ENCODE results near the gene CLEC11A.

- TF ChIP-seq, protein P1, sequence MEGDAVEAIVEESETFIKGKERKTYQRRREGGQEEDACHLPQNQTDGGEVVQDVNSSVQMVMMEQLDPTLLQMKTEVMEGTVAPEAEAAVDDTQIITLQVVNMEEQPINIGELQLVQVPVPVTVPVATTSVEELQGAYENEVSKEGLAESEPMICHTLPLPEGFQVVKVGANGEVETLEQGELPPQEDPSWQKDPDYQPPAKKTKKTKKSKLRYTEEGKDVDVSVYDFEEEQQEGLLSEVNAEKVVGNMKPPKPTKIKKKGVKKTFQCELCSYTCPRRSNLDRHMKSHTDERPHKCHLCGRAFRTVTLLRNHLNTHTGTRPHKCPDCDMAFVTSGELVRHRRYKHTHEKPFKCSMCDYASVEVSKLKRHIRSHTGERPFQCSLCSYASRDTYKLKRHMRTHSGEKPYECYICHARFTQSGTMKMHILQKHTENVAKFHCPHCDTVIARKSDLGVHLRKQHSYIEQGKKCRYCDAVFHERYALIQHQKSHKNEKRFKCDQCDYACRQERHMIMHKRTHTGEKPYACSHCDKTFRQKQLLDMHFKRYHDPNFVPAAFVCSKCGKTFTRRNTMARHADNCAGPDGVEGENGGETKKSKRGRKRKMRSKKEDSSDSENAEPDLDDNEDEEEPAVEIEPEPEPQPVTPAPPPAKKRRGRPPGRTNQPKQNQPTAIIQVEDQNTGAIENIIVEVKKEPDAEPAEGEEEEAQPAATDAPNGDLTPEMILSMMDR (IDR thresholded peaks at IDR 0.05): peak in 2 of 3 experiments; percentile 30 to 41
- TF ChIP-seq POLR2A (IDR thresholded peaks at IDR 0.05) (no peak), POLR2AphosphoS5 (IDR thresholded peaks at IDR 0.05; ENCODE audit: insufficient read depth in 1 of 2, low read depth in 1 of 2) (no peak)
Measured at GRCh38 chr19:50705422-50706019, 17.6 kb upstream of the CLEC11A start.
